ENCODE measurements around the gene SRL. TPM values are rescaled to one million over a fixed set of nuclear protein-coding genes. Genes with fewer than 3 reads are reported as not detected.
A peak's percentile ranks its signal among the peaks of the same experiment; 100 is the strongest.
"Not testable (repeated sequence)": the region's sequence is repeated elsewhere in the genome, so short reads cannot be mapped to it uniquely, and the experiment has no call there.

Gene SRL
- total RNA-seq, 1 donor, result not detected

DNA sequence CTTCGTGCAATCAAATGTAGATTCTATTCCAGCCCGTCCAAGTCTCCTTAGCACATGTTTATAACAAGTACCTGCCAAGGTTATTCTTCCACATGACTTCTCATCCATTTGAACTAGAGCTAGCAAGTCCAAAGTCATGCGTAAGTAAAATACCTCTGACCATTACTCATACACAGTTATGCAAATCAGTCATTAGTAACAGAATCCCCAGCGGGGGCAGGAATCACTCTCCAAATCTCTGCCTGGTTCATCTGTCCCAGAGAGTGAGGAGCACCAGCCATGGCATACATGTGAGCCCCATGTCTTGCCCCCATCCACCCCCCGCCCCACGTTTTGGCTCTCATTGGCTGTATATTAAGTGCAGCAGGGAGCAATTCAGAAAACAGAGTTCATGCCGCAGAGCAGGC, 27.7 kb downstream of the SRL start:
- peak overlapping the region; percentile 35 for H3K4me2 ChIP-seq (ENCODE audit: insufficient read depth, low read length)
- peak; percentile 98 for DNase-seq (ENCODE audit: insufficient read length, low spot score, missing footprints)

GRCh38 chr16:4213737-4214136, 28.1 kb downstream of the SRL start:
- Histone ChIP-seq H2AFZ (ENCODE audit: low read length) (no peak overlapping the region), H3K9me3 (ENCODE audit: low read depth, low read length) (no peaks in the 10 kb centered on the region), H4K20me1 (ENCODE audit: insufficient read depth, low read length) (no peaks in the 10 kb centered on the region), H3K4me3 (ENCODE audit: insufficient read depth, low read length) (no peak overlapping the region), H3K27me3 (ENCODE audit: insufficient read depth, low read length) (no peaks in the 10 kb centered on the region), H3K27ac (ENCODE audit: low read depth, low read length) (peak overlapping the region; percentile 75), H3K4me1 (ENCODE audit: insufficient read depth, low read length) (peaks cover 26% of the 10 kb centered on the region), H3K36me3 (ENCODE audit: insufficient read depth, low read length) (no peaks in the 10 kb centered on the region), H3K4me2 (ENCODE audit: insufficient read depth, low read length) (no peak overlapping the region), H3K79me2 (ENCODE audit: insufficient read depth, low read length) (no peaks in the 10 kb centered on the region)
- no peak for DNase-seq (ENCODE audit: insufficient read length, low spot score, missing footprints)
- no peak for TF ChIP-seq CTCF (IDR thresholded peaks at IDR 0.05; ENCODE audit: extremely low read depth, low read depth, low read length)

More for the DNA sequence above, 27.7 kb downstream of the SRL start:
- H3K9me3 ChIP-seq (ENCODE audit: low read depth, low read length), result no peaks in the 10 kb centered on the region
- H2AFZ ChIP-seq (ENCODE audit: low read length), result no peak overlapping the region
- no peaks in the 10 kb centered on the region for H3K36me3 ChIP-seq (ENCODE audit: insufficient read depth, low read length)
- no peaks in the 10 kb centered on the region for H3K79me2 ChIP-seq (ENCODE audit: insufficient read depth, low read length)
- peak overlapping the region; percentile 75 for H3K27ac ChIP-seq (ENCODE audit: low read depth, low read length)
- H3K4me1 ChIP-seq (ENCODE audit: insufficient read depth, low read length), result peaks cover 26% of the 10 kb centered on the region
- H3K4me3 ChIP-seq (ENCODE audit: insufficient read depth, low read length), result no peak overlapping the region
- no peak for TF ChIP-seq CTCF (IDR thresholded peaks at IDR 0.05; ENCODE audit: extremely low read depth, low read depth, low read length)
- H4K20me1 ChIP-seq (ENCODE audit: insufficient read depth, low read length), result no peaks in the 10 kb centered on the region
- H3K27me3 ChIP-seq (ENCODE audit: insufficient read depth, low read length), result no peaks in the 10 kb centered on the region

DNA sequence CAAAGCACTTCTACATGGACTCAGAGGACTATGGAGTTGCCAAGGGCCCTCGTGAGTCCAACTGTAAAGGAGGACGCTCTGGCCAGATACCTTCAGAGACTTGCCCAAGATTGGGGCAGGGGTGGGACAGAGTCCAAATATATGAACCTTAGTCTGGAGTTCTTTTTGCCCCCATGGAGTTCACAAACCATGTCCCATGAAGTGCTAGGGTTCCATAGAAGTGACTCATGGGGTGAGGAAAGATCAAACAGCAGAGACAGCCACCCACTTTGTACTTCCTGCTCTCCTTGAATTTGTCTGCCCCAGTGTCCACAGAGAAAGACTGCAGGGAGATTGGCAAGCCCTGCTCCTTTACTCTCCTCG, 29.0 kb downstream of the SRL start:
- no peak for TF ChIP-seq CTCF (IDR thresholded peaks at IDR 0.05; ENCODE audit: extremely low read depth, low read depth, low read length)
- H3K36me3 ChIP-seq (ENCODE audit: insufficient read depth, low read length), result no peaks in the 10 kb centered on the region
- DNase-seq (ENCODE audit: insufficient read length, low spot score, missing footprints), result peak; percentile 79
- no peak overlapping the region for H3K4me3 ChIP-seq (ENCODE audit: insufficient read depth, low read length)
- peaks cover 26% of the 10 kb centered on the region for H3K4me1 ChIP-seq (ENCODE audit: insufficient read depth, low read length)
- H3K27ac ChIP-seq (ENCODE audit: low read depth, low read length), result peak overlapping the region; percentile 75
- no peaks in the 10 kb centered on the region for H4K20me1 ChIP-seq (ENCODE audit: insufficient read depth, low read length)
- H3K79me2 ChIP-seq (ENCODE audit: insufficient read depth, low read length), result no peaks in the 10 kb centered on the region
- no peaks in the 10 kb centered on the region for H3K9me3 ChIP-seq (ENCODE audit: low read depth, low read length)
- H3K4me2 ChIP-seq (ENCODE audit: insufficient read depth, low read length), result peak overlapping the region; percentile 37
- H2AFZ ChIP-seq (ENCODE audit: low read length), result peak overlapping the region; percentile 59
- no peaks in the 10 kb centered on the region for H3K27me3 ChIP-seq (ENCODE audit: insufficient read depth, low read length)

GRCh38 chr16:4212211-4212933, 29.5 kb downstream of the SRL start:
- H3K9me3 ChIP-seq (ENCODE audit: low read depth, low read length), result no peaks in the 10 kb centered on the region
- no peaks in the 10 kb centered on the region for H4K20me1 ChIP-seq (ENCODE audit: insufficient read depth, low read length)
- H3K4me2 ChIP-seq (ENCODE audit: insufficient read depth, low read length), result peak overlapping the region; percentile 37
- H2AFZ ChIP-seq (ENCODE audit: low read length), result peak overlapping the region; percentile 59
- H3K4me1 ChIP-seq (ENCODE audit: insufficient read depth, low read length), result peaks cover 26% of the 10 kb centered on the region
- no peaks in the 10 kb centered on the region for H3K79me2 ChIP-seq (ENCODE audit: insufficient read depth, low read length)
- H3K36me3 ChIP-seq (ENCODE audit: insufficient read depth, low read length), result no peaks in the 10 kb centered on the region
- no peak for DNase-seq (ENCODE audit: insufficient read length, low spot score, missing footprints)
- no peak for TF ChIP-seq CTCF (IDR thresholded peaks at IDR 0.05; ENCODE audit: extremely low read depth, low read depth, low read length)
- H3K27ac ChIP-seq (ENCODE audit: low read depth, low read length), result peak overlapping the region; percentile 75
- no peak overlapping the region for H3K4me3 ChIP-seq (ENCODE audit: insufficient read depth, low read length)
- H3K27me3 ChIP-seq (ENCODE audit: insufficient read depth, low read length), result no peaks in the 10 kb centered on the region

DNA sequence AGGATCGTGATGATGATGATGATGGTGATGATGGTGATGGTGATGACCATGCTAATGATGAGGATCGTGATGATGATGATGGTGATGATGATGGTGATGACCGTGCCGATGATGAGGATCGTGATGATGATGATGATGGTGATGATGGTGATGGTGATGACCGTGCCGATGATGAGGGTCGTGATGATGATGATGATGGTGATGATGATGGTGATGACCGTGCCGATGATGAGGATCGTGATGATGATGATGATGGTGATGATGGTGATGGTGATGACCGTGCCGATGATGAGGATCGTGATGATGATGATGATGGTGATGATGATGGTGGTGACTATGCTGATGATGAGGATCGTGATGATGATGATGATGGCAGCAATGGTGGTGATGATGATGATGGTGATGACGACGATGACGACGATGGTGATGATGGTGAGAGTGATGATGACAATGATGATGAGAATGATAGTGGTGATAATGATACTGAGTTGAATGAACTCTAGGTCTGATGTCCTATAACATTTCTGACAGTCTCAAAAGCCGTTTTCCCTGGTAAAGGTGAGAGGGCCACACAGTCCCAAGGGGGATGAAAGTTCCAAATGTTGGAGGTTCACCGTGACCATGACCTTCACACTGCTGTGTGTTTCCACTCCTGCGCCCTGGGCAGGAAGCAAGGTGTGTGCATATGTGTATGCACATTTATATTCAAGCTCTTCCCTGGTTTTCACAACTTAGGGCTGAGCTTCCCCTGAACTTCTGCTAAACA, 30.3 kb downstream of the SRL start:
- not testable (repeated sequence) for H3K27ac ChIP-seq (ENCODE audit: low read depth, low read length); H3K9me3 ChIP-seq (ENCODE audit: low read depth, low read length); H2AFZ ChIP-seq (ENCODE audit: low read length); H3K27me3 ChIP-seq (ENCODE audit: insufficient read depth, low read length); H3K4me3 ChIP-seq (ENCODE audit: insufficient read depth, low read length); H3K36me3 ChIP-seq (ENCODE audit: insufficient read depth, low read length); H4K20me1 ChIP-seq (ENCODE audit: insufficient read depth, low read length); H3K79me2 ChIP-seq (ENCODE audit: insufficient read depth, low read length); H3K4me2 ChIP-seq (ENCODE audit: insufficient read depth, low read length); DNase-seq (ENCODE audit: insufficient read length, low spot score, missing footprints)
- peaks cover 26% of the 10 kb centered on the region for H3K4me1 ChIP-seq (ENCODE audit: insufficient read depth, low read length)

All from osteoblast (primary cell).